Measurements from ENCODE around the gene EBF4. TPM values are rescaled to one million over a fixed set of nuclear protein-coding genes. Genes with fewer than 3 reads are reported as not detected.
A peak's percentile ranks its signal among the peaks of the same experiment; 100 is the strongest.

Gene EBF4
- total and polyA plus RNA-seq, 10 of the 15 experiments (the other 5 are each of a cell fraction or from before 2014, with no cell fraction given): 0.13 TPM; not detected in 9

DNA sequence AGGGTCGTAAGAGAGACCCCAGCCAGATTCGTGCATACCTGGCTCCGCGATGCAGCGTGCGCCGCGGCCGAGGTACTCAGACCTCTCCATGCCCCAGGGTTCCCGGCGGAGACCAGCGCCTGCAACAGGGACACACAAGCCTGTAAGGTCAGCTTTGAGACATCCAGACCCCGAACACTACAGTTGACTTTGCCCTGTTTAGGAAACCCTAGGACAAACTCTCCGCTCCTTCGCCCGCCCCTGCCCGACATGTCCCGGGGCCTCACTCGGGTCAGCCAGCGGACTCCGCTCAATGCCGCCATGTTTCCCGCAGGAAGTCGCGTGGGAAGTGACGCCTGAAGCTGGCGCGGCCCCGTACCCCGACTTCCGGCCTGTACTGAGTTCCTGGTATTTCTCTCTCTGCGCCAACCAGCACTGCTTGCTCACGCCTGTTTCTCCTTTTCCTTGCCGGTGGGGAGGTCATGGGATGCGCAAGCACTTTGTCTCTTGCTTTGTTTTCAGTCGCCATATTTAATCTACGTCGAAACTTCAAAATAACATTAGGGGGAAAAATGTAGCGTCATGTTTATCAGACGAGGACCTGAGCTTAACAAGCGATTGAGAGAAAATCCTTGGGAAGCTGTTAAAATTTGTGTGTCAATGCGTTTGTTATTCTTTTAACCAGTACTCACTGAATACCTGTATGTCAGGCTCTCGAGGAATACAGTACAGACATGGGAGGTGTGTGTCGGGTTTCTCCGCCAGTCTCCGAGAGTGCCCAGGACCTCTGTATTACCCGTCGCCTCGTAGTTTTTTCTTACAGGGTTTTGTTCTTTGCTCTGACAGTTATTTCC is 28.5 kb upstream of the EBF4 start, which contains the start of gene IDH3B (continued):
- TF ChIP-seq, protein P1, sequence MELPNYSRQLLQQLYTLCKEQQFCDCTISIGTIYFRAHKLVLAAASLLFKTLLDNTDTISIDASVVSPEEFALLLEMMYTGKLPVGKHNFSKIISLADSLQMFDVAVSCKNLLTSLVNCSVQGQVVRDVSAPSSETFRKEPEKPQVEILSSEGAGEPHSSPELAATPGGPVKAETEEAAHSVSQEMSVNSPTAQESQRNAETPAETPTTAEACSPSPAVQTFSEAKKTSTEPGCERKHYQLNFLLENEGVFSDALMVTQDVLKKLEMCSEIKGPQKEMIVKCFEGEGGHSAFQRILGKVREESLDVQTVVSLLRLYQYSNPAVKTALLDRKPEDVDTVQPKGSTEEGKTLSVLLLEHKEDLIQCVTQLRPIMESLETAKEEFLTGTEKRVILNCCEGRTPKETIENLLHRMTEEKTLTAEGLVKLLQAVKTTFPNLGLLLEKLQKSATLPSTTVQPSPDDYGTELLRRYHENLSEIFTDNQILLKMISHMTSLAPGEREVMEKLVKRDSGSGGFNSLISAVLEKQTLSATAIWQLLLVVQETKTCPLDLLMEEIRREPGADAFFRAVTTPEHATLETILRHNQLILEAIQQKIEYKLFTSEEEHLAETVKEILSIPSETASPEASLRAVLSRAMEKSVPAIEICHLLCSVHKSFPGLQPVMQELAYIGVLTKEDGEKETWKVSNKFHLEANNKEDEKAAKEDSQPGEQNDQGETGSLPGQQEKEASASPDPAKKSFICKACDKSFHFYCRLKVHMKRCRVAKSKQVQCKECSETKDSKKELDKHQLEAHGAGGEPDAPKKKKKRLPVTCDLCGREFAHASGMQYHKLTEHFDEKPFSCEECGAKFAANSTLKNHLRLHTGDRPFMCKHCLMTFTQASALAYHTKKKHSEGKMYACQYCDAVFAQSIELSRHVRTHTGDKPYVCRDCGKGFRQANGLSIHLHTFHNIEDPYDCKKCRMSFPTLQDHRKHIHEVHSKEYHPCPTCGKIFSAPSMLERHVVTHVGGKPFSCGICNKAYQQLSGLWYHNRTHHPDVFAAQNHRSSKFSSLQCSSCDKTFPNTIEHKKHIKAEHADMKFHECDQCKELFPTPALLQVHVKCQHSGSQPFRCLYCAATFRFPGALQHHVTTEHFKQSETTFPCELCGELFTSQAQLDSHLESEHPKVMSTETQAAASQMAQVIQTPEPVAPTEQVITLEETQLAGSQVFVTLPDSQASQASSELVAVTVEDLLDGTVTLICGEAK (IDR thresholded peaks at IDR 0.05; ENCODE audit: borderline replicate concordance): peak; percentile 98
- TF ChIP-seq ZNF384 (IDR thresholded peaks at IDR 0.05; ENCODE audit: borderline replicate concordance, low read depth, low read length) (no peak), GABPA (IDR thresholded peaks at IDR 0.05; ENCODE audit: low read depth) (peak; percentile 100), ZNF622 (IDR thresholded peaks at IDR 0.05) (no peak), HDAC2 (IDR thresholded peaks at IDR 0.05) (0 out of 2 replicates have a peak, but pooled peaks have one; percentile 66), BMI1 (IDR thresholded peaks at IDR 0.05; ENCODE audit: borderline replicate concordance) (no peak), BACH1 (IDR thresholded peaks at IDR 0.05; ENCODE audit: borderline replicate concordance) (no peak; the same call in 1 of the 2 replicates), NFYA (IDR thresholded peaks at IDR 0.05; ENCODE audit: borderline replicate concordance, low read depth, low read length) (no peak), HDGF (IDR thresholded peaks at IDR 0.05) (no peak), CBX3 (IDR thresholded peaks at IDR 0.05; ENCODE audit: borderline replicate concordance, low read depth) (no peak)
- TF ChIP-seq, protein P2, sequence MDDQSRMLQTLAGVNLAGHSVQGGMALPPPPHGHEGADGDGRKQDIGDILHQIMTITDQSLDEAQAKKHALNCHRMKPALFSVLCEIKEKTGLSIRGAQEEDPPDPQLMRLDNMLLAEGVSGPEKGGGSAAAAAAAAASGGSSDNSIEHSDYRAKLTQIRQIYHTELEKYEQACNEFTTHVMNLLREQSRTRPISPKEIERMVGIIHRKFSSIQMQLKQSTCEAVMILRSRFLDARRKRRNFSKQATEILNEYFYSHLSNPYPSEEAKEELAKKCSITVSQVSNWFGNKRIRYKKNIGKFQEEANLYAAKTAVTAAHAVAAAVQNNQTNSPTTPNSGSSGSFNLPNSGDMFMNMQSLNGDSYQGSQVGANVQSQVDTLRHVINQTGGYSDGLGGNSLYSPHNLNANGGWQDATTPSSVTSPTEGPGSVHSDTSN (IDR thresholded peaks at IDR 0.05; ENCODE audit: insufficient replicate concordance, low read depth, low read length): no peak
- TF ChIP-seq, protein P3, sequence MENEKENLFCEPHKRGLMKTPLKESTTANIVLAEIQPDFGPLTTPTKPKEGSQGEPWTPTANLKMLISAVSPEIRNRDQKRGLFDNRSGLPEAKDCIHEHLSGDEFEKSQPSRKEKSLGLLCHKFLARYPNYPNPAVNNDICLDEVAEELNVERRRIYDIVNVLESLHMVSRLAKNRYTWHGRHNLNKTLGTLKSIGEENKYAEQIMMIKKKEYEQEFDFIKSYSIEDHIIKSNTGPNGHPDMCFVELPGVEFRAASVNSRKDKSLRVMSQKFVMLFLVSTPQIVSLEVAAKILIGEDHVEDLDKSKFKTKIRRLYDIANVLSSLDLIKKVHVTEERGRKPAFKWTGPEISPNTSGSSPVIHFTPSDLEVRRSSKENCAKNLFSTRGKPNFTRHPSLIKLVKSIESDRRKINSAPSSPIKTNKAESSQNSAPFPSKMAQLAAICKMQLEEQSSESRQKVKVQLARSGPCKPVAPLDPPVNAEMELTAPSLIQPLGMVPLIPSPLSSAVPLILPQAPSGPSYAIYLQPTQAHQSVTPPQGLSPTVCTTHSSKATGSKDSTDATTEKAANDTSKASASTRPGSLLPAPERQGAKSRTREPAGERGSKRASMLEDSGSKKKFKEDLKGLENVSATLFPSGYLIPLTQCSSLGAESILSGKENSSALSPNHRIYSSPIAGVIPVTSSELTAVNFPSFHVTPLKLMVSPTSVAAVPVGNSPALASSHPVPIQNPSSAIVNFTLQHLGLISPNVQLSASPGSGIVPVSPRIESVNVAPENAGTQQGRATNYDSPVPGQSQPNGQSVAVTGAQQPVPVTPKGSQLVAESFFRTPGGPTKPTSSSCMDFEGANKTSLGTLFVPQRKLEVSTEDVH (IDR thresholded peaks at IDR 0.05; ENCODE audit: low read depth, partially characterized antibody): peak; percentile 91
- TF ChIP-seq, protein P4, sequence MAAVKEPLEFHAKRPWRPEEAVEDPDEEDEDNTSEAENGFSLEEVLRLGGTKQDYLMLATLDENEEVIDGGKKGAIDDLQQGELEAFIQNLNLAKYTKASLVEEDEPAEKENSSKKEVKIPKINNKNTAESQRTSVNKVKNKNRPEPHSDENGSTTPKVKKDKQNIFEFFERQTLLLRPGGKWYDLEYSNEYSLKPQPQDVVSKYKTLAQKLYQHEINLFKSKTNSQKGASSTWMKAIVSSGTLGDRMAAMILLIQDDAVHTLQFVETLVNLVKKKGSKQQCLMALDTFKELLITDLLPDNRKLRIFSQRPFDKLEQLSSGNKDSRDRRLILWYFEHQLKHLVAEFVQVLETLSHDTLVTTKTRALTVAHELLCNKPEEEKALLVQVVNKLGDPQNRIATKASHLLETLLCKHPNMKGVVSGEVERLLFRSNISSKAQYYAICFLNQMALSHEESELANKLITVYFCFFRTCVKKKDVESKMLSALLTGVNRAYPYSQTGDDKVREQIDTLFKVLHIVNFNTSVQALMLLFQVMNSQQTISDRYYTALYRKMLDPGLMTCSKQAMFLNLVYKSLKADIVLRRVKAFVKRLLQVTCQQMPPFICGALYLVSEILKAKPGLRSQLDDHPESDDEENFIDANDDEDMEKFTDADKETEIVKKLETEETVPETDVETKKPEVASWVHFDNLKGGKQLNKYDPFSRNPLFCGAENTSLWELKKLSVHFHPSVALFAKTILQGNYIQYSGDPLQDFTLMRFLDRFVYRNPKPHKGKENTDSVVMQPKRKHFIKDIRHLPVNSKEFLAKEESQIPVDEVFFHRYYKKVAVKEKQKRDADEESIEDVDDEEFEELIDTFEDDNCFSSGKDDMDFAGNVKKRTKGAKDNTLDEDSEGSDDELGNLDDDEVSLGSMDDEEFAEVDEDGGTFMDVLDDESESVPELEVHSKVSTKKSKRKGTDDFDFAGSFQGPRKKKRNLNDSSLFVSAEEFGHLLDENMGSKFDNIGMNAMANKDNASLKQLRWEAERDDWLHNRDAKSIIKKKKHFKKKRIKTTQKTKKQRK (IDR thresholded peaks at IDR 0.05; ENCODE audit: low read depth, low read length): peak; percentile 6; the same call in 1 of the 2 replicates
- TF ChIP-seq, protein P5, sequence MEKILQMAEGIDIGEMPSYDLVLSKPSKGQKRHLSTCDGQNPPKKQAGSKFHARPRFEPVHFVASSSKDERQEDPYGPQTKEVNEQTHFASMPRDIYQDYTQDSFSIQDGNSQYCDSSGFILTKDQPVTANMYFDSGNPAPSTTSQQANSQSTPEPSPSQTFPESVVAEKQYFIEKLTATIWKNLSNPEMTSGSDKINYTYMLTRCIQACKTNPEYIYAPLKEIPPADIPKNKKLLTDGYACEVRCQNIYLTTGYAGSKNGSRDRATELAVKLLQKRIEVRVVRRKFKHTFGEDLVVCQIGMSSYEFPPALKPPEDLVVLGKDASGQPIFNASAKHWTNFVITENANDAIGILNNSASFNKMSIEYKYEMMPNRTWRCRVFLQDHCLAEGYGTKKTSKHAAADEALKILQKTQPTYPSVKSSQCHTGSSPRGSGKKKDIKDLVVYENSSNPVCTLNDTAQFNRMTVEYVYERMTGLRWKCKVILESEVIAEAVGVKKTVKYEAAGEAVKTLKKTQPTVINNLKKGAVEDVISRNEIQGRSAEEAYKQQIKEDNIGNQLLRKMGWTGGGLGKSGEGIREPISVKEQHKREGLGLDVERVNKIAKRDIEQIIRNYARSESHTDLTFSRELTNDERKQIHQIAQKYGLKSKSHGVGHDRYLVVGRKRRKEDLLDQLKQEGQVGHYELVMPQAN (conservative IDR thresholded peaks at IDR 0.05): peak; percentile 42

Data from GM12878 (cell line).